ENCODE measurements around the gene PLEKHM3.

PLEKHM3 gene

GRCh38 chr2:207883002-207883780 lies 142.1 kb downstream of the PLEKHM3 start:
- DNase-seq = no peak

- no peak for DNase-seq
These were observed 143.4 kb downstream of the PLEKHM3 start for GRCh38 chr2:207881902-207882301.

DNA sequence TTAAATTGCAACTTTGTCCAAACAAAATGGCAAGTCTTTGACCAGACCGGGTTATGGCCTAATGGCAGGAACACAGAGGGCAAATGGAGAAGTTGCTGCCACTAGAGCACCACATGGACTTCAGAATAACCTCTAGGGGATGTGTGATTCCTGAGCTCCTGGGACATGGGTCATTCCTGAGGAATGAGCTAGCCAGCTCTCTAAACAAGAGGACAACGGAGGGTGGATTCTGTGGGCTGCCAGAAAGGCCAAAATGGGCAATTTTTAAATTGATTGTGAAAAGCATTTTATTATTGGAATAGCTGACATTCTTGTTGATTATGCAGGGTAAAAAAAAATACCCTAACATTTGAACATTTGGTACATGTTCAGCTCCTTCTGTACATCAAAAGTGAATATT lies 145.8 kb downstream of the PLEKHM3 start:
- no peak for DNase-seq

DNA sequence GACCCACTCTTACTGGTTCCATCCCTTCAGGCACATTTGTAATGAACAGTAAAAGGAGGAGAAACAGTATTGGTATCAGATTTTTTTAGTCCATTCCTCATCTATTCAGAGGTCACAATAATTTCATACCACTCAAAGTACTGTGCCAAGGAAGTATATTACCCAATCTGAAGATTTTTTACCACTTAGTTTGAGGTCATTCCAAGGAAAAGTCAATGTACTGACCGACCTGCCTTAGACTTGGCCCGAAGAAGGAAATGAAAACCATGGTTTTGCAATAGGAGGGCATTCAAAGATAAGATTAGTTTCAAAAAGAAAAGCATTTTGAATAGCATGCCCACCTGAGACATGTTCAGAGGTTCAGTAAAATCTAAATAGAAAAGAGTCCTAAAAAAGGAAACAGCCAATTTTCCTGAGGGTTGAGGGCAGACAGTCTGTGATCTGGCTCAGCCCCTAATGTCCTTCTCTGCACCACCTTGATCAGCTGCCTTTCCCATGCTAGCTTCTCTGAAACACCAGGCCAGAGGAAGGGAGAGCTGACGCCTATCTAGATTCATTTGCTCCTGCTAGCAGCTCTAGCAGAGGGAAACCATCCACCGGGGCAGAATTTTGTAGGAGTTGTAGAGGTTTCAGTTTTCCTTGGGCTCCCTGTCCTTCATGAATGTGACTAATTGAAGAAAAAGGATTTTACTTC lies 148.3 kb downstream of the PLEKHM3 start:
- DNase-seq = no peak

DNA sequence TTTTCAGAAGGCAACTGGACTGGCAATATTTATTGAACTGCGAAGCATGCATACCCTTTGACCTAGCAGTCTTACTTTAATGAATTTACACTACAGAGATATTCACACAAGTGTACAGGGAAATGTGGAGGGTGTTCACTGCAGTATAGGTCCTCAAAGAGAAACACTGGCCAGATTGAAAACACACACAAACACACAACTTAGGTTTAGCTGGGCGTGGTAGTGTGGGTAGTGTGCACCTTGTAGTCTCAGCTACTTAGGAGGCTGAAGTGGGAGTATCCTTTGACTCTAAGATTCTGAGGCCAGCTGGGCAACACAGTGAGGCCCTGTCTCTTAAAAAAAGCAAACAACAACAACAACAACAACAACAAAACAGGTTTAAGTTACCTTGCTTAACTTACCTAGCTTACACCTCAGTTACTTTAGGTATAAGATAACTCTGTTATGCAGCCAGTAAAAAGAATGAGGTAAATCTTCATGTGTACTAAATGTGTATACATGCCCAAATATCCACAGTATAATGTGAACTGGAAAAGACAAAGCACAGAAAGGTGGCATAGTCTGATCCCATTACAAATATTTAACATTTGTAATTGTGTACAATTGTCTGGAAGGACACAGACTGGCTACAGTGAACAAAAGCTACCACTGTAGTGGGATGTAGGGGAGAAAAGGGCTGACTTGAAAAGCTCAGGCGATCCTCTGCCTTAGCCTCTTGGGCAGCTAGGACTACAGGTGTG lies 149.7 kb downstream of the PLEKHM3 start:
- no peak for DNase-seq

GRCh38 chr2:207873794-207874193 lies 151.5 kb downstream of the PLEKHM3 start:
- no peak for DNase-seq

DNA sequence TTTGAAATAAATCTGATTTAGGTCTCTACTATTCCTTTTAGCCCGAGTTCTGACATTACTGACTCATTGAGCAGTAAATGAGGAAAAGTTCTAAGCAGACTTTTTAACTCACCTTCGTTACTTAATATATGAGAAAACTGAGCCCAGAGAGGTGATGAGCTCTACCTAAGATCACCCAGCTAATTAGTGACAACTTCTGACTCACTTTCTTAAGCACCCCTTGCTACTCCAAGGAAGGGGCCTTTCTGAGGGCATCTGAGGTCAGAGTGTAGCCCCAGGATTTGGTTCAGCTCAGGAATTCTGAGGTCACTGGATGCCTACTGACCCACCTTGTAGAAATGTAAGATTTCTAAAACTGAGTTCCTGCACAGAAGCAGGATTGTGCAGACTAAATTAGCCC lies 153.4 kb downstream of the PLEKHM3 start:
- no peak for DNase-seq

DNA sequence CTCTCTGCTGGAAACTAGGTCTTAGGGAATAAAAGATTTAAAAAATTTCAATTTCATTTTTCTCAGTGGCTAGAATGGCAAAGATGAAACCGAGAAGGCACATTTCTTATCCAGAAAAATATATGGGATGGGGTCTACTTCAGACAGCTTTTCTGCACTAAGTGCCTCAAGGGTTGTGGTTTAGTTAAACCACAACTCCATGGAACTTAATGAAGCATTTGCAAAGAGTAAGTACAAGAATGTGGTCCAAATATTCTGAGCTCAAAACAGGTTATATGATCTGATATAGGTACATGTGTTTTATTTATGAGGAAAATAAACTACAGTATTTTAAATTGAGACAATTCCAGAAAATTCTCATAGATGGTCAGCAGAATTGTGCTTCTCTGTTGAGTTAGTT lies 153.8 kb downstream of the PLEKHM3 start:
- no peak for DNase-seq

GRCh38 chr2:207870814-207871213 lies 154.5 kb downstream of the PLEKHM3 start:
- DNase-seq = no peak

DNA sequence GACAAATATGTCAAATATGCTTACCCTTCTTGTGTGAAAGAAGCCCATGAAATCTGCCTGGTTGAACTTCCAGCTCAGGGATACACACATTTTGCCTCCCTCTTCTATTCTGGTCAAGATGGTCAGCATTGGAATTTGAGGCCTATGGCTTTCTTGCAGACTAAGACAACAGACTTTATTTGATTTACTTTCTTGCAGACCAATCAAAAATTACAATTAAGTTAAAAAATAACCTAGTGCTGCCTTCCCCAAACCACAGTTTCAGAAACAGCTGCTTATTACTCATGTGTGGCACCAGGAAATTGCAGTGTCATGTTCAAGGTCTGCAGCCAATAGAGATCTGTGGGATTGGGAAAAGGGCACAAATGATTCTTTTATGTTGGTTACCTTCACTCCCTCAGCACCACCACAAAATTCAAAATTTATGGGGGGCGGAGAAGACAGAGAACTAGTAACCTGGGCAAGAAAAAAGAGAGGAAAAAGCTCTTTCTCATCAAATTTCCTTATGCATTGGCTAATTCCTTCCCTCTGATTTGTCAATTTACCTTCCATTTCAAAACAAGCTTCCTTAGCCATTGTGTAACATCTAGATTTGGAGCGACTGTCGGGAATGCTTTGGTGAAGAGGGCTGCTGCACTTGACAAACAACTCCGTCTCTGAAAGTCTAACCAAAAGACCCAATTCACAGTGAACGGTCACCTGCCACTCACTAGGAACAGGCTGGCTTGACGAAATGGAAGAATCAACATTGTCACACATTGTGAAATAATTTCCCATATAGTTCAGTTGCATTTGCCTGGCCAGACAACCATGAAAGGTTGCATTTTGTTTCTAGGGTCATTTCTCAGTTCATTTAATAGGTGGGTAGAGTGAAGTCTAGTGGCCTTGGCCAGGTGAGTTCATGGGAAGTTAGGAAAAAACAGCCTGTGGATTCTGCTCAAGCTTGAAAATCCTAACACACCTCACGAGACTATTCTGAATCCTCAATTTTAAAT lies 155.2 kb downstream of the PLEKHM3 start:
- no peak for DNase-seq

DNA sequence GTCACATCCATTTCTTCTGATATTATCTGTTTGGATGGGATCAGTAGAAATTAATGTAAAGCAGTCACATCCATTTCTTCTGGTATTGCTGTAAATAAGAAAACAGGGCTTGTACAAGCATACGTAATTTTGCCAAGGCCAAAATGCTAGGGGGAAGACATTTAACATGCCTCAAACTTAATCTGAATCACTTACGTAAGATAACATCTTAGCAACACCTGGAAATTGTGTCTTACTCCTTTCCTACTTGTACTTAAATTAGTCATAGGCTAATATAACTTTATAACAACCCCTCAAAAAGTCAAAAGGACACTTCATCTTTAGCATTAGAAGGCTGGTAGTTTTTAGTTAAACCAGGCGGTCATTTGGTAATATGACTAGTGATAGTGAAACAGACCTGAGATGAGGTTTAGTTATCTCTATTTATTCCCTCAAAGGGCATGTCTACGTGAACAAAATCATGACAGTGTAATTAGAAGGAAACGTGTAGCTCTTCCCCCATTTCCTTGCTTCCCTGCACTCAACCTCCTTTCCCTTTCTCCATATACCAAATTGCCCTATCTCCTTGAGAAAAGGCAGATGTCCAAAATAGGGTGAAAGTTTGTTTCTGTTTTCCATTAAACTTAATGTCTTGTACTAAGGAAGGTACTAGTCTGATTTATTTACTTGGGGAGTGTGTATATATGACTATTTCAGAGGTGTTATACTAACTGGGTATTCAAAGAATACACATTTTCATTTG lies 156.3 kb downstream of the PLEKHM3 start:
- DNase-seq = no peak

GRCh38 chr2:207867905-207868304 lies 157.4 kb downstream of the PLEKHM3 start:
- DNase-seq = no peak

GRCh38 chr2:207867056-207867455 lies 158.3 kb downstream of the PLEKHM3 start:
- DNase-seq = no peak

- no peak for DNase-seq
These were observed 160.1 kb downstream of the PLEKHM3 start for GRCh38 chr2:207865210-207865609.

DNA sequence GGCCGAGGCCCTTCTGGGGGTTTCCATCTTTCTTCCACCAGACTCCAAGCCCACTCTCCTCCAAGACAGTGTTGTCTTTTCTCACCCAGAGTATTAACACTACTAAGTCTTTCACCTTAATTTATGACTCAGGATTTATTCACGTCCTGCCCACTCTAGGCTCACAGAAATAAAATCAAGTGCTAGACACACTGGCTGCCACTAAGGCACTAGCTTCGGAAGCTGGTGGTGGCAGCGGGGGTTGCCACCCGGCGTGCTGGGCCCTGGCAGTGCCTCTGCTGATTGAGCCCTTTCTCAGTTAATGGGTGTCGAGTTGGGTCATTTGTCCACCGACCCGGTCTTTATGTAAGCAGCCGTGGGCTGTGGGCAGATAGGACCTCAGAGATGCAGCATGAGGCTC lies 162.0 kb downstream of the PLEKHM3 start:
- DNase-seq = no peak

DNA sequence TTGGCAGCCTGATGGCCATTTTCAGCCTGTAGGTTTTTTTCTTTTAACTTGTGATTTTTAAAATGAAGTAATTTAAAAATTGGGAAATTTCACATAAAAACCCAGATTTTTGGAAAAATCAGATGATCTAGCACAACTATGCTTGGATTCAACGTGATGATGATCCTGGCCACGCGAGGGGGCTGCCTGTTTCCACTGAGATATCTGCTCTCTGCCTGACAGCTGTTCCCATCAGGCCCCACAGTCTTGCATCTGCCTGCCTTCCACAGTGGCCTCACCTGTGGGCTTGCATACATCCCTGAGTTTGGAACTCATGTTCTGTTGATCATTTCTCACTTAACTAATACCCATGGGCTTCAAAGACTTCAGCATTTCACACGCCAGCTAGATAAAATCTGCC lies 163.5 kb downstream of the PLEKHM3 start:
- no peak for DNase-seq

GRCh38 chr2:207860685-207861084 lies 164.6 kb downstream of the PLEKHM3 start:
- no peak for DNase-seq

- DNase-seq = no peak
These were observed 169.7 kb downstream of the PLEKHM3 start for GRCh38 chr2:207855591-207855990.

- no peak for DNase-seq
These were observed 170.6 kb downstream of the PLEKHM3 start for GRCh38 chr2:207854484-207855440.

DNA sequence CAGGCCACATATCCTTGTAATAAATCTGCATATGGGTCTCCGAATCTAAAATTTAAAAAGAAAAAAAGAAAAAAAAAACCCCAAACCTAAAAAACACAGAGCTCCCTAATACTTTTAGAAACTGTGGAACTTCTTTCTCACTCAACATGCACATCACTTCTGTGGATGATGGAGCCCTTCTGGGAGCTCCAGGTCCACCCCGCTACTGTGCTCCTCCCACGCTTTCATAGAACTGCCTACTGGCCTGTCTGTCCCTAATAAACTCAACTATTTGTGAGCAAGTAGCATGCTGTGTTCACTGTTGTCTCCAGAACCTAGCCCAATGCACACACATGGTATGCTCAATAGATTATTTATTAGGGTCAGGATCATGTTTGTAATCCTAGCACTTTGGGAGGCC lies 172.5 kb downstream of the PLEKHM3 start:
- no peak for DNase-seq

DNA sequence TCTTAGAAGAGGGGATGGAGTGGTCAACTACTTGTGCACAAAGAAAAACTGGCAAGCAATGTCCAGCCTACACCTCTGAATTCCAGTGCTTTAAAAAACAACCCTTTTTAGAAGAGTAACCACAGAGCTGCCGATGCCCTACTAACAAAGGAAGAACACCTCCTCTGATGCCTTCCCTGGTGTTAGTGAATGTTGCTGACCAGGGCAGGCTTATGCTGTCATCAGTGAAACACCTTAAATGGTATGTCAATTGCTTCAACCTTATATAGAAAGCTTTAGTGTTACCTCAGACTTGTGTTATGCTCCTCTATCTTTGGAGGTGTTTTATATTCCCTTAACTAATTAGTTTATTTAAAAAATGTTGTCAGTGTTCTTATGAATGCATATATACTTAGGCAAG lies 175.9 kb downstream of the PLEKHM3 start:
- DNase-seq = no peak
